Astrocyte of the hippocampus (primary cell): Measurements from ENCODE around the gene PRSS8.
"Not testable (repeated sequence)": the region's sequence is repeated elsewhere in the genome, so short reads cannot be mapped to it uniquely, and the experiment has no call there.

ENCODE experiments used
- DNase-seq: peaks from one replicate; pipeline ENCODE4 v3.0.0; 2011; ENCODE audit warnings: low read depth, low spot score

Gene PRSS8

GRCh38 chr16:31144418-31144817 is 8.9 kb upstream of the PRSS8 start:
- DNase-seq = not testable (repeated sequence)

GRCh38 chr16:31143694-31144148 is 8.2 kb upstream of the PRSS8 start:
- no peak for DNase-seq

- no peak for DNase-seq
These were observed 7.6 kb upstream of the PRSS8 start for GRCh38 chr16:31143011-31143693.

- peak; percentile 100 for DNase-seq
These were observed 6.8 kb upstream of the PRSS8 start for GRCh38 chr16:31142109-31143010.

GRCh38 chr16:31141489-31142108 is 6.1 kb upstream of the PRSS8 start:
- no peak for DNase-seq

GRCh38 chr16:31141071-31141469 is 5.5 kb upstream of the PRSS8 start:
- DNase-seq = not testable (repeated sequence)

GRCh38 chr16:31138621-31139578 is 3.4 kb upstream of the PRSS8 start:
- peak; percentile 91 for DNase-seq

- DNase-seq = not testable (repeated sequence)
These were observed 1.4 kb upstream of the PRSS8 start for GRCh38 chr16:31136822-31137499.

- no peak for DNase-seq
These were observed 748 bp upstream of the PRSS8 start for GRCh38 chr16:31136287-31136662.

GRCh38 chr16:31134625-31135534 is 647 bp downstream of the PRSS8 start:
- peak; percentile 31 for DNase-seq

- DNase-seq = peak; percentile 57
These were observed 1.4 kb downstream of the PRSS8 start for GRCh38 chr16:31134091-31134571.

GRCh38 chr16:31133046-31133501 is 2.5 kb downstream of the PRSS8 start:
- no peak for DNase-seq

- DNase-seq = no peak
These were observed 3.1 kb downstream of the PRSS8 start for GRCh38 chr16:31132303-31132979.

GRCh38 chr16:31131841-31132271 is 3.7 kb downstream of the PRSS8 start:
- DNase-seq = no peak

GRCh38 chr16:31131416-31131815 is 4.1 kb downstream of the PRSS8 start:
- DNase-seq = no peak

- no peak for DNase-seq
These were observed 4.6 kb downstream of the PRSS8 start for GRCh38 chr16:31130899-31131298.

- DNase-seq = no peak
These were observed 5.1 kb downstream of the PRSS8 start for GRCh38 chr16:31130336-31130891.
